GM21576 (cell line): ENCODE data around the gene RMDN2.

Source experiments
- ATAC-seq: cut with Tn5 transposase; IDR thresholded peaks from one replicate; pipeline ENCODE4 v1.9.1; 2021; ENCODE audit warnings: mild to moderate bottlenecking, moderate library complexity; ENCODE audit not compliant: unreplicated experiment

Gene RMDN2

DNA sequence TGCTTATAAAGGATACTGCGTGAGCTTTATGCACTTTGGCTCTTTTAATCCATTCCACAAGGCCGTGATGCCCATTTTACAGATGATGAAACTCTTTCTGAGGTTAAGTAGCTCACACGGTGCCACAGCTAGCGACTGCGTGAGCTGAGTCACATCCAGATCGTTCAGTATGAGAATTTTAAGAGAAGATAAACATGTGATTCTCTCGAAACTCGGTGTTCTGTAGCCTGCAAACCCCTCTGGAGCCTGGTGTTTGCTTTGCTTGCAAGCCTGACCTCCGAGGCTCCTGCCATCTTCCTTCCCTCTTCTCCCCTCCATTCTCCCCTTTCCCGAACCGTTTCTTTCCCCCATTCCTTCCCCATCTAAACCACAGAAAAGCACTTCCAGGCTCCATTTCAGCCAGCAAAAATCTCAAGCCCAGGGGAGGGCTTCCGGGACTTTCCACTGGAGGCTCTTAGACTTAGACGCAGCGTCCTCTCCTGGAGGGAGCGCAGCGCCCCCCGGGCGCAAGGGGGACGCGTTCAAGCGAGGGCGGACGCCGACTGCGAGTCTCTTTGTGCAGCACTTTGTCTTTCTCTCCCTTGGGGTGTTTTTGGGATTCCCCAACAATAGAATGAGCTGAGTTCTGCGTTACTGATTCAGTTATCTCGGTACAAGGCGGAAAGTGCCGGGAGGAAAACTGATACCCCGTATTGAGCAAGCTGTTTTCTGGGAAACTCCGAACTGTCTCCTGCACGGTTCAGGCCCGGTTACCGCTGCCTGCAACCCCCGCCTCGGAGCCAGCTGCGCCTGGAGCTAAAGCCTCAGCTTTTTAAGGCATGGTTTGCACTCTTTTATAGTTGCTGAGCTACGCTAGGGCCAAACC lies 112.9 kb downstream of the RMDN2 start:
- ATAC-seq, result peak; percentile 64

- no peak for ATAC-seq
Observed at GRCh38 chr2:38038682-38039081, 113.6 kb downstream of the RMDN2 start.

GRCh38 chr2:38039121-38039910 lies 114.2 kb downstream of the RMDN2 start:
- no peak for ATAC-seq

- no peak for ATAC-seq
Observed at GRCh38 chr2:38045811-38046210, 120.7 kb downstream of the RMDN2 start.

DNA sequence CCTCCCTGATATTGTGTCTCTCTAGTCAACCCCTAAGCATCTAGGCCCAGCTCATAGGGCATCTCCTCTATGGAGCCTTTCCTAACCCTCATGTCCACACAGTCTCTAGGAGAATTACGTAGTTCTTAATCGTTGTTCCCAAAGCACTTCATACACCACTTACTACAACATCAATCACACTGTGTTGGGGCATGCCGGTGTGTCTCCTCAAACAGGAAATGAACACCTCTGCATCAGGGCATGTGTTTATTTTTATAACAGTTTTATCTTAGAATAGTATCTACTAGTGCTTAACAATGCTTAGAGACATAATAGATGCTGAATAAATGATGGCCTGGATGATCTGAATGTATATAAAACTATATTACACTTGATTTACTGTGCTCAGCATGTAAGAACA lies 131.1 kb downstream of the RMDN2 start:
- no peak for ATAC-seq

- ATAC-seq, result no peak
Observed at GRCh38 chr2:38057651-38058410, 132.7 kb downstream of the RMDN2 start.

GRCh38 chr2:38060236-38061018 lies 135.3 kb downstream of the RMDN2 start:
- no peak for ATAC-seq

DNA sequence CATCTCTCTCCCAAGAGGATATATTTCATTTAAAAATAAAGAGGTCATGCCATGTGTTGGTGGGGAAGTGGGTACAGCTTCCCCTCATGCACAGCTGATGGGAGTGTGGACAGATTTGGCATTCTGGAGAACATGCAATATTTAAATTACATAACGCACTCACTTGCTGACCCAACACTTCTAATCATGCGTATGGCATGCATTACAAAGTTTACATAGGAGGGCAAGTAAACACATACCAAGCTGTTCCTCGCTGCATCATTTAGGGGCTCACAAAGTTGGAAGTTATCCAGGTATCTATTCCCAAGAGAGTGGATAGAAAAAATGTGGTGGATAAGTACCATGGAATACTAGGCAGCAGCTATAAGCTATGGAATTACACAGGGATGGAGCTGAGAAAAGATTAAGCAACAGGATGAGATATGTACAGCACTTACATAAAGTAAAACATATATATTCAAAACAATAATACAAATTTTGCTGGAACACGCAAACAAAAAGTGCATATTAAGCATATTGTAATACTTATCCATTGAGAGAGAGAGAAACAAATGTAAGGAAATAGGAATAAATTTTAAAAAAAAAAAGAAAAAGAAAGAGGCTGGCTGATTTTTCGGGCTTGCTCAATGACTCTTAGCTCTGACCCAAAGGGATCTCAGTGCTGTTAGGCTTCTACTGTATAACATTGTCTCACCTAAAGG lies 139.9 kb downstream of the RMDN2 start:
- no peak for ATAC-seq

DNA sequence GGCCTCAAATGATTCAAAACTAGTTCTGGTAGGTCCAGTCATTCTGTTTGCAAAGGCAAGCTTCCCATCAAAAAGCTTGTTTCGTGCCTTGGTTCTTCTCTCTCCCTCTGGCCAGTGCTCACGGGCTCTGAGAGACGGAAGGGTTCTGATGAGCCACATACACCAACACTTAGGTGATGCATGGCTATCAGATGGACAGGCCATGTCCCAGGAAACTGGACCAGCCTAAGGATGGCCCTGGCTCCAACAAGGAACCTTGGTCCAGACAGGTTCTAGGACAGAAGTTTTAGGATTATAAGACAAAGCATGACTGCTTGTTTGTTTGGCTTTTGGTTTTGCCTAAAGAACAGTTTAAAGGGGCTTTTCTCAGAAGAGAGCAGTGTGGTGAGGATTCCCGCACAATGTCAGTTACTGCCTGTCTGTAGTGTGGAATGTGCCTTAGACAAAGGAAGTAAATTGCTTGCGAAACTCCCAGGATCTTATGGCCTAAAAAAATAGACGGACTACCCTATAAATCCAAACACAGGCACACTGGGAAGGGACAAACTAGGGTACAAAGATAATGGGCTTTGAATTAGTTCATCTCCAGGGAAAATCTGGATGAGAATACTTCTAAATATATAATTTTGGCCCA lies 140.5 kb downstream of the RMDN2 start:
- no peak for ATAC-seq

DNA sequence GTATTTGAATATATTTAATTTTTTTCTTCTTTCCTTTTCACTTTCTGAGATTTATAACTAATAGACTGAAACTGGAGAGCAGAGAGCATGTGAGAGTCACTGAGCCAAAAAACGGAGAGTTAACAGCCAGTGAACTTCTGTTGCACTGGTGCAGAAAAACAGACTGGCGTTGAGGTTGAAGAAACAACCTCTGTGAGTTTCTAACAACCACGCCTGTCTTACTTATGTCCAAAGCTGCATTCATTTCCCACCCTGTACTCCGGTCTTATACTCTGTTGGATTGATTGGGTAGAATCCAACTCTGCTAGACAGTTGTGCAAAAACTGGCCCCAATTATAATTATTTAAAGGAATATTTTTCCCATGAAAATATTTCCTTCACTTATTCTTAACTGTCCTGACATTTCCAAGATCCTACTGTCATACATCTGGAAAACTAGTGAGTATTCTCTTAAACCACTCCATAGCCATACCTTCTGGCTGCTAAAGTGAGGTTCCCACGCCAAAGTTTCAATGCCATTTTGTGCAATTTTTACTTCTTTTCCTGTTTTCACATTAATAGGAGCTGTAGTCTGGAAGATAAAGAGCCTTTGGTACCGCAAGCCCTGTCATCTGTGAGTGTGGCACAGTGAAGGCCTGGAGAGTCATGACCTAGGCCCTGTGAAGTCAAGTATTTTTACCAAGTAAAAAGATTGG lies 141.5 kb downstream of the RMDN2 start:
- ATAC-seq, result no peak
